Stomach (tissue), 4 donors: ENCODE results near the gene SLC7A14.

Experiments
- POLR2A ChIP-seq, 4 donors: fragments of 450-650 bp; IDR thresholded peaks; one replicate each; pipeline ENCODE4 v1.6.1; 2016; ENCODE audit warnings: antibody characterized with exemption in 4 of 4, control low read depth in 2 of 4, mild to moderate bottlenecking in 1 of 4, moderate library complexity in 1 of 4
- TF ChIP-seq, protein P1 (sequence below), 7 experiments: fragments of 450-650 bp in 4 of 7; fragments of 200-600 bp in 3 of 7; sonication (generic) in 3 of 7; IDR thresholded peaks; one replicate each; pipeline ENCODE4 v1.5.1; 2016 to 2019; ENCODE audit warnings: antibody characterized with exemption in 7 of 7, control low read depth in 2 of 7, mild to moderate bottlenecking in 1 of 7

DNA sequence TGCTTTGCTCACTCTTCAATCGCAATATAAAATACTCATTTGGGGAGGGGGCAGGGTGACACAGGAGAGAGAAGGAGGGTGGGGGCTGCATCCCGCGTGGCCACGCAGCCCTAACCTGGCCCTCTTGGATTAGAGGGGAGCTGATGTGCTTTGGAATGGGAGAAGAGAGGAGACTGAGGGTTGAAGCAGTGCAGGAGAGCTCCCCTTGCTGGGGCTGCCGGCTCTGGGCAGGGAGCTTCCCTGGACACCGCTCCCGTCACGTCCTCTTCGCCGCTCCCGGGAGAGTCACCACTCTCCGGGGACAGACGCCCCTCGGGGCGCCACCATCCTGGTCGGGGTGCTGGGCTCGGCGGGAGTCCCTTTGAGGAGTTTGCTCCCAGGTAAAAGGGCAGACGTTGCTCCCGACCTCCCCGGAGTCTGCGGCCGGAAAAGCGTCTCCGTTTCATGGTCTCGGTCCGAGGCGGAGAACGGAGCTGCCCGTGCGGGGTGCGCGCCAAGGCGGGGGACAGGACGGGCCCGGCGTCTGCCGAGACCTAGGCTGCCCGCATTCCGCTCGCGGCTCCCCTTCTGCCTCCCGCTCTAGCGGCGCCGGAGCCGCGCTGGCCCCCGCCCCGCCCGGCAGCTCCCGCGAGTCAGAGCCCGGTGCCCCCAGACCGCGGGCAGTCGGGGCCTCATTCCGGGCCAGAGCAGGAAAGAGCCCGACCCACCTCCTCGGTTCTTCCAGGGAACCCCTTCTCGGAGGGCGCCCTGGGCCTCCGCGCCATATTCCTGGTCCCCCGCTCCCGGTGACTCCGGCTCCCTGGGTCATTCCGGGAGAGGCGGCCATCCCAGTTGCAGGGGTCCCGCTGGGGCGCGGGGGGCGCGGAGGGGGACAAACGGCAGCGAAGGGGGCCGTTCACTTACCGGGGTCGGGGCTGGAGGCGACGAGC lies 603 bp downstream of the SLC7A14 start:
- TF ChIP-seq, protein P1, sequence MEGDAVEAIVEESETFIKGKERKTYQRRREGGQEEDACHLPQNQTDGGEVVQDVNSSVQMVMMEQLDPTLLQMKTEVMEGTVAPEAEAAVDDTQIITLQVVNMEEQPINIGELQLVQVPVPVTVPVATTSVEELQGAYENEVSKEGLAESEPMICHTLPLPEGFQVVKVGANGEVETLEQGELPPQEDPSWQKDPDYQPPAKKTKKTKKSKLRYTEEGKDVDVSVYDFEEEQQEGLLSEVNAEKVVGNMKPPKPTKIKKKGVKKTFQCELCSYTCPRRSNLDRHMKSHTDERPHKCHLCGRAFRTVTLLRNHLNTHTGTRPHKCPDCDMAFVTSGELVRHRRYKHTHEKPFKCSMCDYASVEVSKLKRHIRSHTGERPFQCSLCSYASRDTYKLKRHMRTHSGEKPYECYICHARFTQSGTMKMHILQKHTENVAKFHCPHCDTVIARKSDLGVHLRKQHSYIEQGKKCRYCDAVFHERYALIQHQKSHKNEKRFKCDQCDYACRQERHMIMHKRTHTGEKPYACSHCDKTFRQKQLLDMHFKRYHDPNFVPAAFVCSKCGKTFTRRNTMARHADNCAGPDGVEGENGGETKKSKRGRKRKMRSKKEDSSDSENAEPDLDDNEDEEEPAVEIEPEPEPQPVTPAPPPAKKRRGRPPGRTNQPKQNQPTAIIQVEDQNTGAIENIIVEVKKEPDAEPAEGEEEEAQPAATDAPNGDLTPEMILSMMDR (IDR thresholded peaks at IDR 0.05), result no peak
- no peak for TF ChIP-seq POLR2A (IDR thresholded peaks at IDR 0.05)
